ENCODE measurements around the gene MAMDC2. TPM values are rescaled to one million over a fixed set of nuclear protein-coding genes. Genes with fewer than 3 reads are reported as not detected.

The MAMDC2 gene
- total RNA-seq, 2 experiments from 2014 or later, result 0.12 TPM; not detected in 1

- no peak overlapping the region for H3K4me3 Mint-ChIP-seq
- no peaks in the 10 kb centered on the region for H3K9me3 Mint-ChIP-seq (ENCODE audit: low read depth)
- DNase-seq (no peak), ATAC-seq (no peak)
- peaks cover 6% of the 10 kb centered on the region for H3K27me3 Mint-ChIP-seq
- no peak overlapping the region for H3K27ac Mint-ChIP-seq
- H3K4me1 Mint-ChIP-seq, result peaks cover 4% of the 10 kb centered on the region
- CTCF ChIA-PET, result interaction anchor here (0.6 kb wide), 1 partner anchor 946 kb away, joined by 3 read pairs; no protein-coding TSS in a partner anchor
- no peaks in the 10 kb centered on the region for H3K36me3 Mint-ChIP-seq
These were observed 17.3 kb downstream of the MAMDC2 start for GRCh38 chr9:70060883-70061507.

GRCh38 chr9:70061776-70062175 lies 18.1 kb downstream of the MAMDC2 start:
- no peaks in the 10 kb centered on the region for H3K9me3 Mint-ChIP-seq (ENCODE audit: low read depth)
- CTCF ChIA-PET, result interaction anchor here (0.6 kb wide), 1 partner anchor 945 kb away, joined by 3 read pairs; no protein-coding TSS in a partner anchor
- H3K27me3 Mint-ChIP-seq, result peaks cover 6% of the 10 kb centered on the region
- no peak overlapping the region for H3K4me3 Mint-ChIP-seq
- H3K27ac Mint-ChIP-seq, result no peak overlapping the region
- H3K36me3 Mint-ChIP-seq, result no peaks in the 10 kb centered on the region
- DNase-seq (no peak), ATAC-seq (no peak)
- peaks cover 4% of the 10 kb centered on the region for H3K4me1 Mint-ChIP-seq

GRCh38 chr9:70064496-70064895 lies 20.8 kb downstream of the MAMDC2 start:
- Mint-ChIP-seq H3K4me1 (peaks cover 4% of the 10 kb centered on the region), H3K27me3 (peaks cover 6% of the 10 kb centered on the region), H3K27ac (no peak overlapping the region), H3K36me3 (no peaks in the 10 kb centered on the region), H3K4me3 (no peak overlapping the region), H3K9me3 (ENCODE audit: low read depth) (no peaks in the 10 kb centered on the region)
- CTCF ChIA-PET, result no interaction called here
- no peak for DNase-seq
- no peak for ATAC-seq

GRCh38 chr9:70065572-70065971 lies 21.9 kb downstream of the MAMDC2 start:
- Mint-ChIP-seq H3K36me3 (no peaks in the 10 kb centered on the region), H3K9me3 (ENCODE audit: low read depth) (no peaks in the 10 kb centered on the region), H3K4me1 (peaks cover 4% of the 10 kb centered on the region), H3K27ac (no peak overlapping the region), H3K4me3 (no peak overlapping the region), H3K27me3 (peaks cover 8% of the 10 kb centered on the region)
- ATAC-seq, result no peak
- DNase-seq, result no peak
- CTCF ChIA-PET, result no interaction called here

GRCh38 chr9:70066418-70066817 lies 22.8 kb downstream of the MAMDC2 start:
- Mint-ChIP-seq H3K36me3 (no peaks in the 10 kb centered on the region), H3K27me3 (peaks cover 8% of the 10 kb centered on the region), H3K4me3 (no peak overlapping the region), H3K4me1 (no peaks in the 10 kb centered on the region), H3K27ac (no peak overlapping the region), H3K9me3 (ENCODE audit: low read depth) (no peaks in the 10 kb centered on the region)
- CTCF ChIA-PET, result no interaction called here
- ATAC-seq (no peak), DNase-seq (no peak)

GRCh38 chr9:70066874-70067273 lies 23.2 kb downstream of the MAMDC2 start:
- no peaks in the 10 kb centered on the region for H3K9me3 Mint-ChIP-seq (ENCODE audit: low read depth)
- no peak for DNase-seq
- no peak overlapping the region for H3K4me3 Mint-ChIP-seq
- no peaks in the 10 kb centered on the region for H3K36me3 Mint-ChIP-seq
- ATAC-seq, result no peak
- no peak overlapping the region for H3K27ac Mint-ChIP-seq
- H3K27me3 Mint-ChIP-seq, result peaks cover 8% of the 10 kb centered on the region
- no peaks in the 10 kb centered on the region for H3K4me1 Mint-ChIP-seq
- CTCF ChIA-PET, result no interaction called here

GRCh38 chr9:70069704-70070103 lies 26.1 kb downstream of the MAMDC2 start:
- Mint-ChIP-seq H3K27ac (no peak overlapping the region), H3K27me3 (peaks cover 8% of the 10 kb centered on the region), H3K9me3 (ENCODE audit: low read depth) (no peaks in the 10 kb centered on the region), H3K36me3 (no peaks in the 10 kb centered on the region), H3K4me3 (no peak overlapping the region), H3K4me1 (no peaks in the 10 kb centered on the region)
- ATAC-seq, result no peak
- CTCF ChIA-PET, result no interaction called here
- DNase-seq, result no peak

- Mint-ChIP-seq H3K9me3 (ENCODE audit: low read depth) (no peaks in the 10 kb centered on the region), H3K36me3 (no peaks in the 10 kb centered on the region), H3K4me1 (no peaks in the 10 kb centered on the region), H3K27ac (no peak overlapping the region), H3K4me3 (no peak overlapping the region), H3K27me3 (peaks cover 12% of the 10 kb centered on the region)
- ATAC-seq (no peak), DNase-seq (no peak)
- CTCF ChIA-PET, result no interaction called here
These were observed 29.5 kb downstream of the MAMDC2 start for GRCh38 chr9:70073193-70073592.

GRCh38 chr9:70073756-70074155 lies 30.1 kb downstream of the MAMDC2 start:
- Mint-ChIP-seq H3K27ac (no peak overlapping the region), H3K4me1 (no peaks in the 10 kb centered on the region), H3K9me3 (ENCODE audit: low read depth) (no peaks in the 10 kb centered on the region), H3K27me3 (peaks cover 13% of the 10 kb centered on the region), H3K4me3 (no peak overlapping the region), H3K36me3 (no peaks in the 10 kb centered on the region)
- CTCF ChIA-PET, result no interaction called here
- no peak for ATAC-seq
- DNase-seq, result no peak

- CTCF ChIA-PET, result no interaction called here
- no peak for ATAC-seq
- Mint-ChIP-seq H3K36me3 (no peaks in the 10 kb centered on the region), H3K9me3 (ENCODE audit: low read depth) (no peaks in the 10 kb centered on the region), H3K27me3 (peaks cover 20% of the 10 kb centered on the region), H3K4me3 (no peak overlapping the region), H3K27ac (no peak overlapping the region), H3K4me1 (no peaks in the 10 kb centered on the region)
- no peak for DNase-seq
These were observed 33.0 kb downstream of the MAMDC2 start for GRCh38 chr9:70076678-70077077.

- H3K27ac Mint-ChIP-seq, result no peak overlapping the region
- H3K27me3 Mint-ChIP-seq, result peaks cover 15% of the 10 kb centered on the region
- no peaks in the 10 kb centered on the region for H3K36me3 Mint-ChIP-seq
- ATAC-seq, result no peak
- DNase-seq, result no peak
- H3K4me1 Mint-ChIP-seq, result no peaks in the 10 kb centered on the region
- H3K4me3 Mint-ChIP-seq, result no peak overlapping the region
- no peaks in the 10 kb centered on the region for H3K9me3 Mint-ChIP-seq (ENCODE audit: low read depth)
- CTCF ChIA-PET, result no interaction called here
These were observed 35.9 kb downstream of the MAMDC2 start for GRCh38 chr9:70079417-70080037.

GRCh38 chr9:70080481-70081119 lies 37.0 kb downstream of the MAMDC2 start:
- ATAC-seq, result no peak
- Mint-ChIP-seq H3K27ac (no peak overlapping the region), H3K4me1 (no peaks in the 10 kb centered on the region), H3K27me3 (peaks cover 12% of the 10 kb centered on the region), H3K9me3 (ENCODE audit: low read depth) (no peaks in the 10 kb centered on the region), H3K4me3 (no peak overlapping the region), H3K36me3 (no peaks in the 10 kb centered on the region)
- DNase-seq, result no peak
- CTCF ChIA-PET, result no interaction called here

GRCh38 chr9:70081120-70081495 lies 37.5 kb downstream of the MAMDC2 start:
- CTCF ChIA-PET, result no interaction called here
- Mint-ChIP-seq H3K9me3 (ENCODE audit: low read depth) (no peaks in the 10 kb centered on the region), H3K4me3 (no peak overlapping the region), H3K36me3 (no peaks in the 10 kb centered on the region), H3K4me1 (no peaks in the 10 kb centered on the region), H3K27ac (no peak overlapping the region), H3K27me3 (peaks cover 12% of the 10 kb centered on the region)
- ATAC-seq, result no peak
- DNase-seq, result no peak

GRCh38 chr9:70083429-70083828 lies 39.8 kb downstream of the MAMDC2 start:
- peaks cover 9% of the 10 kb centered on the region for H3K27me3 Mint-ChIP-seq
- CTCF ChIA-PET, result no interaction called here

More at GRCh38 chr9:70083429-70083828, 39.8 kb downstream of the MAMDC2 start:
- Mint-ChIP-seq H3K27ac (no peak overlapping the region), H3K4me1 (no peaks in the 10 kb centered on the region), H3K4me3 (no peak overlapping the region), H3K36me3 (no peaks in the 10 kb centered on the region), H3K9me3 (ENCODE audit: low read depth) (no peaks in the 10 kb centered on the region)
- no peak for ATAC-seq
- DNase-seq, result no peak
